BLaER1 treated with 17β-estradiol and CSF1 and Interleukin-3, amounts not matched to agents 10 nM and 100 nM (cell line): ENCODE data around the gene LYRM2.

ENCODE experiments used
- H3K27ac ChIP-seq, 11 experiments: shearing (Covaris generic); formaldehyde crosslinking; 2 replicates each; pipeline ENCODE4 v1.8.1; 2022
- H3K27me3 ChIP-seq, 11 experiments: shearing (Covaris generic); formaldehyde crosslinking; 2 replicates each; pipeline ENCODE4 v1.8.1; 2022
- H3K36me3 ChIP-seq, 11 experiments: shearing (Covaris generic); formaldehyde crosslinking; 2 replicates each; pipeline ENCODE4 v1.8.1; 2022
- H3K4me1 ChIP-seq, 10 experiments: shearing (Covaris generic); formaldehyde crosslinking; 2 replicates each; pipeline ENCODE4 v1.8.1; 2022
- H3K4me2 ChIP-seq, 11 experiments: shearing (Covaris generic); formaldehyde crosslinking; 2 replicates each; pipeline ENCODE4 v1.8.1; 2022
- H3K4me3 ChIP-seq, 10 experiments: shearing (Covaris generic); formaldehyde crosslinking; 2 replicates each; pipeline ENCODE4 v1.8.1; 2022
- H3K9ac ChIP-seq, 11 experiments: shearing (Covaris generic); formaldehyde crosslinking; 2 replicates each; pipeline ENCODE4 v1.8.1; 2022
- H3K9me3 ChIP-seq, 11 experiments: shearing (Covaris generic); formaldehyde crosslinking; replicated peaks in 1 of 11; 2 replicates each; pipeline ENCODE4 v1.8.1; 2022
- H4K20me1 ChIP-seq, 11 experiments: shearing (Covaris generic); formaldehyde crosslinking; 2 replicates each; pipeline ENCODE4 v1.8.1; 2022
- Cebpa-rat ChIP-seq, 11 experiments: shearing (Covaris generic); IDR thresholded peaks; 2 replicates each; pipeline ENCODE4 v1.8.1; 2022

Gene LYRM2

DNA sequence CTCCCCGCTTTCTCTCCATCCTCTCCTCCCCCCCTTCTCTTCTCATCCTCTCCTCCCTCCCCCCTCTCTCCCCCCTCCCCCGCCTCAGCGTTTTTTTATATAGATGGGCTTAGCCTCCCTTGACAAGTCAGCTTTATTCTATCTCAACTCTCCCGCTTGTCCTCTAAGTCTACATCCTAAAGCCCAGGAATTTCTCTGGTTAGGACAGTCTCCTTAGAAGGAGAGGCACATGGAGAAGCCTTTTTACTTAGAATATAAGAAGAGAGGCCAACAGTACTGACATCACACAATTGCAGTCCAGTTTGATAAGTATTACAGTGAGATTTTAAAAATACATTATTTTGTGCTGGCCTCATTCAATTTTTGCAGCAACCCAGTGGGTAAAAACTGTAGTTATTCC lies 83.5 kb downstream of the LYRM2 start:
- peaks cover 0 to 15% (median 5%) of the 10 kb centered on the region in 11 experiments; a peak in 10 of 22 replicates for H3K9me3 ChIP-seq
- no peak for TF ChIP-seq Cebpa-rat (IDR thresholded peaks at IDR 0.05)
- no peak overlapping the region for H3K4me3 ChIP-seq
- no peaks in the 10 kb centered on the region for H3K27me3 ChIP-seq
- H3K27ac ChIP-seq, result no peak overlapping the region
- H3K4me2 ChIP-seq, result no peak overlapping the region
- H3K9ac ChIP-seq, result no peak overlapping the region
- H3K36me3 ChIP-seq, result no peaks in the 10 kb centered on the region
- H3K4me1 ChIP-seq, result peaks cover 0 to 10% (median 2%) of the 10 kb centered on the region in 10 experiments; a peak in 5 of 20 replicates
- no peaks in the 10 kb centered on the region for H4K20me1 ChIP-seq

GRCh38 chr6:89554106-89554505 lies 84.4 kb downstream of the LYRM2 start:
- H3K4me1 ChIP-seq, result peaks cover 0 to 10% (median 2%) of the 10 kb centered on the region in 10 experiments; a peak in 5 of 20 replicates
- H3K9ac ChIP-seq, result no peak overlapping the region
- H3K36me3 ChIP-seq, result no peaks in the 10 kb centered on the region
- no peak overlapping the region for H3K4me3 ChIP-seq
- H3K27me3 ChIP-seq, result no peaks in the 10 kb centered on the region
- H3K4me2 ChIP-seq, result no peak overlapping the region
- TF ChIP-seq Cebpa-rat (IDR thresholded peaks at IDR 0.05), result no peak
- no peak overlapping the region for H3K27ac ChIP-seq
- H3K9me3 ChIP-seq, result peaks cover 0 to 15% (median 5%) of the 10 kb centered on the region in 11 experiments; a peak in 10 of 22 replicates
- no peaks in the 10 kb centered on the region for H4K20me1 ChIP-seq

GRCh38 chr6:89553431-89553830 lies 85.1 kb downstream of the LYRM2 start:
- no peak overlapping the region for H3K4me3 ChIP-seq
- H3K36me3 ChIP-seq, result no peaks in the 10 kb centered on the region
- peak overlapping the region in 1 of 11 experiments; percentile 13; a peak in 2 of 22 replicates for H3K4me2 ChIP-seq
- TF ChIP-seq Cebpa-rat (IDR thresholded peaks at IDR 0.05), result no peak
- H3K27ac ChIP-seq, result no peak overlapping the region
- H3K9me3 ChIP-seq, result peaks cover 0 to 15% (median 5%) of the 10 kb centered on the region in 11 experiments; a peak in 10 of 22 replicates
- H4K20me1 ChIP-seq, result no peaks in the 10 kb centered on the region
- H3K27me3 ChIP-seq, result no peaks in the 10 kb centered on the region
- H3K4me1 ChIP-seq, result peaks cover 0 to 10% (median 2%) of the 10 kb centered on the region in 10 experiments; a peak in 5 of 20 replicates
- no peak overlapping the region for H3K9ac ChIP-seq

GRCh38 chr6:89547281-89547680 lies 91.3 kb downstream of the LYRM2 start:
- no peaks in the 10 kb centered on the region for H3K36me3 ChIP-seq
- H3K9ac ChIP-seq, result no peak overlapping the region
- H3K27me3 ChIP-seq, result no peaks in the 10 kb centered on the region
- no peaks in the 10 kb centered on the region for H4K20me1 ChIP-seq
- TF ChIP-seq Cebpa-rat (IDR thresholded peaks at IDR 0.05), result no peak
- H3K4me2 ChIP-seq, result no peak overlapping the region
- no peaks in the 10 kb centered on the region for H3K4me1 ChIP-seq
- H3K9me3 ChIP-seq, result no peaks in the 10 kb centered on the region
- no peak overlapping the region for H3K4me3 ChIP-seq
- H3K27ac ChIP-seq, result no peak overlapping the region

DNA sequence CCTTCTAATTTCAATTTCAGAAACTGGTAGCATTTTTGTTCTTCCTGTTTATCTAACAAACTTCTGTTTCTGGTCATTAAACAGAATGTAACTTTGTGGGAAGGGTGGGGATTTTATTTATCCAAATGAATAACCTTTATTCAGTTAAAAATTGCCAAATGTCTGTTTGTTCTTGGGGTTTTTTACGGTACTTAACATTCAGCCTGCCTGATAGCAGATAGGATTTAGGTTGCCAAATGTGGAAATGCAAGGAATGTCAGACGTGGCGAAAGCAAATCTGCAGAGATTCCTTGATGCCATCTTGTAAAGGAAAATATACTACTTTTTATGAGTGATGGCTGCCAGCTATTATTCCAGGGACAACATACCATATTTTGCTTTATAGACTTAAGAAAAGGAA lies 95.7 kb downstream of the LYRM2 start:
- no peak for TF ChIP-seq Cebpa-rat (IDR thresholded peaks at IDR 0.05)
- Histone ChIP-seq H3K9me3 (no peaks in the 10 kb centered on the region), H3K27ac (no peak overlapping the region), H3K4me2 (no peak overlapping the region), H3K4me1 (no peaks in the 10 kb centered on the region), H3K36me3 (no peaks in the 10 kb centered on the region), H3K9ac (no peak overlapping the region), H3K4me3 (no peak overlapping the region), H3K27me3 (no peaks in the 10 kb centered on the region), H4K20me1 (no peaks in the 10 kb centered on the region)

DNA sequence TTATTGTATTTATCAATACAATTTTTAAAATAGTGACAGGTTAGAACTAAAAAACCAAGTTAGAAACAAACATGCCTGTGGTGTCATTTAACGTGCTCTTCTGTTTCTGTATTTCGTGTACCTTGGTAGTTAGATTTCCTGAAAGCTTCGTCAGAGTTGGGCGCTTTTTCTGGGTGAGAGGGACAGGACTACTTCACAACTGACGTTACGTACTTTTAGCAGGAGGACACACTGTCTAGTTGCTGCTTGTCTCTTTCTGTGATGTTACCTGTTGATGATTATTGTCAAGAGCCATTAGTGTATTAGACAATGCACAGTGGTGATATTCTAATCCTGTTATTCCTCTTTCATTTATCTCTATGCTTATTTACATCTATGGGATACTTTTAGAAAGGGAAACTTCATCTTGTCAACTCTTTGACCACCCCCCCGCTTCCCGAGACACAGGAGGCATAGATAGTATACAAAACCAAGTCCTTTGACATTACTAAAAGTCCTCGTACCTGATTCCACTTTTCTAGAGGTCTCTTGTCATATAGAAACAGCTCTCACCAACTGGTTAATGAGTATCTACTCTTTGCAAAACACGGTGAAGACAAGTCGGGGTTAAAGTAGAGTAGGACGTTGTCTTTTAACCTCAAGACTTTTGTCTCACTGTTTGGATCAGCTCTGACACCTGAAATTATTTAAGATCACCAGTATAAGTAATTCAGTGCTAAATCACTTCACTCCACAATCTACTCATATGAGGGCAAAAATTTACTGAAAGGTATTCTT lies 96.3 kb downstream of the LYRM2 start:
- no peaks in the 10 kb centered on the region for H3K9me3 ChIP-seq
- TF ChIP-seq Cebpa-rat (IDR thresholded peaks at IDR 0.05), result no peak
- H3K36me3 ChIP-seq, result no peaks in the 10 kb centered on the region
- no peak overlapping the region for H3K27ac ChIP-seq
- H3K9ac ChIP-seq, result no peak overlapping the region
- H3K4me1 ChIP-seq, result no peaks in the 10 kb centered on the region
- H3K27me3 ChIP-seq, result no peaks in the 10 kb centered on the region
- H3K4me3 ChIP-seq, result no peak overlapping the region
- no peaks in the 10 kb centered on the region for H4K20me1 ChIP-seq
- H3K4me2 ChIP-seq, result no peak overlapping the region

DNA sequence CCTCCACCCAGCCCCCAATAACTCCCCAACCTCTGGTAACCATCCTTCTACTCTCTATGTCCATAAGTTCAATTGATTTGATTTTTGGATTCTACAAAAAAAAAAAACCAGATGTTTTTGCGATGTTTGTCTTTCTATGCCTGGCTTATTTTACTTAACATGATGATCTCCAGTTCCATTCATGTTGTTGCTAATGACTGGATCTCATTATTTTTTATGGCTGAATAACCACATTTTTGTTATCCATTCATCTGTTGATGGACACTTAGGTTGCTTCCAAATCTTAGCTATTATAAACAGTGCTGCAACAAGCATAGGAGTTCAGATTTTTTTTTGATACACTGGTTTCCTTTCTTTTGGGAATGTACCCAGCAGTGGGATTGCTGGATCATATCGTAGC lies 98.8 kb downstream of the LYRM2 start:
- Histone ChIP-seq H3K4me2 (no peak overlapping the region), H3K27ac (no peak overlapping the region)
- TF ChIP-seq Cebpa-rat (IDR thresholded peaks at IDR 0.05), result no peak

GRCh38 chr6:89536231-89536630 lies 102.3 kb downstream of the LYRM2 start:
- Histone ChIP-seq H3K27me3 (no peaks in the 10 kb centered on the region), H4K20me1 (no peaks in the 10 kb centered on the region), H3K36me3 (no peaks in the 10 kb centered on the region), H3K4me2 (no peak overlapping the region), H3K4me1 (no peaks in the 10 kb centered on the region), H3K9ac (no peak overlapping the region), H3K9me3 (no peaks in the 10 kb centered on the region), H3K4me3 (no peak overlapping the region), H3K27ac (no peak overlapping the region)
- no peak for TF ChIP-seq Cebpa-rat (IDR thresholded peaks at IDR 0.05)

More for the DNA sequence above, 98.8 kb downstream of the LYRM2 start:
- Histone ChIP-seq H4K20me1 (no peaks in the 10 kb centered on the region), H3K4me3 (no peak overlapping the region), H3K27me3 (no peaks in the 10 kb centered on the region), H3K9ac (no peak overlapping the region), H3K36me3 (no peaks in the 10 kb centered on the region), H3K9me3 (no peaks in the 10 kb centered on the region), H3K4me1 (no peaks in the 10 kb centered on the region)

GRCh38 chr6:89530982-89531381 lies 107.6 kb downstream of the LYRM2 start:
- no peak overlapping the region for H3K9ac ChIP-seq
- no peaks in the 10 kb centered on the region for H3K27me3 ChIP-seq
- no peaks in the 10 kb centered on the region for H3K36me3 ChIP-seq
- no peak for TF ChIP-seq Cebpa-rat (IDR thresholded peaks at IDR 0.05)
- H3K4me2 ChIP-seq, result no peak overlapping the region
- no peaks in the 10 kb centered on the region for H4K20me1 ChIP-seq
- no peaks in the 10 kb centered on the region for H3K9me3 ChIP-seq
- H3K27ac ChIP-seq, result no peak overlapping the region
- no peak overlapping the region for H3K4me3 ChIP-seq
- peaks cover 0 to 7% (median 0%) of the 10 kb centered on the region in 10 experiments; a peak in 2 of 20 replicates for H3K4me1 ChIP-seq

- Histone ChIP-seq H3K4me1 (peaks cover 0 to 7% (median 0%) of the 10 kb centered on the region in 10 experiments; a peak in 2 of 20 replicates), H3K27me3 (no peaks in the 10 kb centered on the region), H3K9ac (no peak overlapping the region), H3K36me3 (no peaks in the 10 kb centered on the region), H3K9me3 (no peaks in the 10 kb centered on the region), H3K4me3 (no peak overlapping the region), H4K20me1 (no peaks in the 10 kb centered on the region), H3K4me2 (0 out of 22 replicates have a peak overlapping the region, but pooled peaks of 1 of the 11 experiments have one; percentile 20), H3K27ac (no peak overlapping the region)
- TF ChIP-seq Cebpa-rat (IDR thresholded peaks at IDR 0.05), result no peak
These were observed 109.7 kb downstream of the LYRM2 start for GRCh38 chr6:89528866-89529265.
